ENCODE measurements around the gene PTPN6. TPM values are rescaled to one million over a fixed set of nuclear protein-coding genes. Genes with fewer than 3 reads are reported as not detected.

PTPN6 gene
- total and polyA plus RNA-seq, 9 donors, result 4.6 to 25.3 (median 9.8) TPM

- no peaks in the 10 kb centered on the region for H3K9me3 ChIP-seq
- peak in 1 of 5 donors; percentile 24 for DNase-seq
- intact Hi-C loops (cut with DNase I), result no loop called here
- no peaks in the 10 kb centered on the region for H3K27me3 ChIP-seq
- no peak for TF ChIP-seq POLR2A (IDR thresholded peaks at IDR 0.05)
- TF ChIP-seq, protein P1, sequence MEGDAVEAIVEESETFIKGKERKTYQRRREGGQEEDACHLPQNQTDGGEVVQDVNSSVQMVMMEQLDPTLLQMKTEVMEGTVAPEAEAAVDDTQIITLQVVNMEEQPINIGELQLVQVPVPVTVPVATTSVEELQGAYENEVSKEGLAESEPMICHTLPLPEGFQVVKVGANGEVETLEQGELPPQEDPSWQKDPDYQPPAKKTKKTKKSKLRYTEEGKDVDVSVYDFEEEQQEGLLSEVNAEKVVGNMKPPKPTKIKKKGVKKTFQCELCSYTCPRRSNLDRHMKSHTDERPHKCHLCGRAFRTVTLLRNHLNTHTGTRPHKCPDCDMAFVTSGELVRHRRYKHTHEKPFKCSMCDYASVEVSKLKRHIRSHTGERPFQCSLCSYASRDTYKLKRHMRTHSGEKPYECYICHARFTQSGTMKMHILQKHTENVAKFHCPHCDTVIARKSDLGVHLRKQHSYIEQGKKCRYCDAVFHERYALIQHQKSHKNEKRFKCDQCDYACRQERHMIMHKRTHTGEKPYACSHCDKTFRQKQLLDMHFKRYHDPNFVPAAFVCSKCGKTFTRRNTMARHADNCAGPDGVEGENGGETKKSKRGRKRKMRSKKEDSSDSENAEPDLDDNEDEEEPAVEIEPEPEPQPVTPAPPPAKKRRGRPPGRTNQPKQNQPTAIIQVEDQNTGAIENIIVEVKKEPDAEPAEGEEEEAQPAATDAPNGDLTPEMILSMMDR (IDR thresholded peaks at IDR 0.05), result no peak
- TF ChIP-seq EP300 (IDR thresholded peaks at IDR 0.05), result no peak
- 83 to 86% (median 84%) methylated on average over 22 of the region's 22 CpGs for WGBS, 3 donors
- no peak overlapping the region for H3K4me3 ChIP-seq
- H3K36me3 ChIP-seq, result no peaks in the 10 kb centered on the region
- H3K27ac ChIP-seq, result no peak overlapping the region
- H3K4me1 ChIP-seq (ENCODE audit: insufficient read depth), result no peaks in the 10 kb centered on the region
Observed at GRCh38 chr12:6955108-6956020, 4.2 kb downstream of the PTPN6 start.

GRCh38 chr12:6956021-6956727 lies 5.0 kb downstream of the PTPN6 start:
- no peak overlapping the region for H3K27ac ChIP-seq
- H3K27me3 ChIP-seq, result no peaks in the 10 kb centered on the region
- H3K4me1 ChIP-seq (ENCODE audit: insufficient read depth), result peaks cover 3% of the 10 kb centered on the region
- H3K36me3 ChIP-seq, result no peaks in the 10 kb centered on the region
- intact Hi-C loops (cut with DNase I), result no loop called here
- 82% methylated on average over 27 to 28 of the region's 28 CpGs for WGBS, 3 donors
- DNase-seq, result peak in 1 of 5 donors; percentile 33
- H3K9me3 ChIP-seq, result no peaks in the 10 kb centered on the region
- H3K4me3 ChIP-seq, result no peak overlapping the region
- no peak for TF ChIP-seq POLR2A (IDR thresholded peaks at IDR 0.05)
- TF ChIP-seq, protein P1 (IDR thresholded peaks at IDR 0.05), result no peak
- no peak for TF ChIP-seq EP300 (IDR thresholded peaks at IDR 0.05)

- 78 to 84% (median 82%) methylated on average over 20 of the region's 20 CpGs for WGBS, 3 donors
- TF ChIP-seq POLR2A (IDR thresholded peaks at IDR 0.05), result no peak
- TF ChIP-seq, protein P1 (IDR thresholded peaks at IDR 0.05), result no peak
- TF ChIP-seq EP300 (IDR thresholded peaks at IDR 0.05), result no peak
- H3K27me3 ChIP-seq, result no peaks in the 10 kb centered on the region
- no peak overlapping the region for H3K4me3 ChIP-seq
- H3K36me3 ChIP-seq, result no peaks in the 10 kb centered on the region
- intact Hi-C loops (cut with DNase I), result no loop called here
- no peak overlapping the region for H3K27ac ChIP-seq
- peak in 1 of 5 donors; percentile 28 for DNase-seq
- peaks cover 8% of the 10 kb centered on the region for H3K4me1 ChIP-seq (ENCODE audit: insufficient read depth)
- H3K9me3 ChIP-seq, result no peaks in the 10 kb centered on the region
Observed at GRCh38 chr12:6957151-6957701, 6.1 kb downstream of the PTPN6 start.

GRCh38 chr12:6957741-6958608 lies 6.8 kb downstream of the PTPN6 start:
- H3K4me1 ChIP-seq (ENCODE audit: insufficient read depth), result peaks cover 8% of the 10 kb centered on the region
- no peak overlapping the region for H3K27ac ChIP-seq
- no peak for DNase-seq
- TF ChIP-seq EP300 (IDR thresholded peaks at IDR 0.05) (no peak), POLR2A (IDR thresholded peaks at IDR 0.05) (no peak)
- TF ChIP-seq, protein P1 (IDR thresholded peaks at IDR 0.05), result no peak
- intact Hi-C loops (cut with DNase I), result no loop called here
- H3K4me3 ChIP-seq, result no peak overlapping the region
- no peaks in the 10 kb centered on the region for H3K36me3 ChIP-seq
- no peaks in the 10 kb centered on the region for H3K27me3 ChIP-seq
- H3K9me3 ChIP-seq, result no peaks in the 10 kb centered on the region
- WGBS, 3 donors, result 86 to 88% (median 87%) methylated on average over 27 to 28 of the region's 28 CpGs
